IMR-90 (cell line): ENCODE results near the gene ECHS1. TPM values are rescaled to one million over a fixed set of nuclear protein-coding genes. Genes with fewer than 3 reads are reported as not detected.

Source experiments
- ATAC-seq: fragments of 200-7000 bp; cut with Tn5 transposase; 2 replicates; pipeline ENCODE4 v1.9.1; 2020; ENCODE audit warnings: low read depth, mild to moderate bottlenecking, moderate library complexity
- BruUV-seq: library from RNA; stranded (reverse); fragments of 400-500 nt; replicated peaks from 2 replicates; lab custom pipeline; 2021; lab: Mats Ljungman, UMichigan
- CTCF ChIA-PET: fragments of 300-600 bp; formaldehyde crosslinking; extraction: SDS; loops from one replicate; lab custom pipeline; 2021; ENCODE audit warnings: antibody characterized with exemption; lab: Yijun Ruan, JAX
- POLR2A ChIA-PET: fragments of 300-600 bp; sonication (Branson Sonifier 250); formaldehyde crosslinking; loops from one replicate; lab custom pipeline; 2022; ENCODE audit warnings: antibody characterized with exemption; ENCODE audit not compliant: unreplicated experiment; lab: Charles Lee
- DNase-seq: peaks from one replicate; pipeline ENCODE4 v3.0.0; 2013
- H2AFZ ChIP-seq: replicated peaks from 2 replicates; pipeline ENCODE3; 2013; ENCODE audit warnings: low read length, mild to moderate bottlenecking; ENCODE audit not compliant: poor library complexity
- H2AK5ac ChIP-seq: 2 replicates; pipeline ENCODE4 v1.6.1; 2013; ENCODE audit warnings: low read depth, low read length, inconsistent platforms
- H2AK9ac ChIP-seq: replicated peaks from 2 replicates; pipeline ENCODE3; 2013; ENCODE audit warnings: mild to moderate bottlenecking, low read depth, low read length, moderate library complexity; ENCODE audit not compliant: poor library complexity
- H2BK120ac ChIP-seq: 2 replicates; pipeline ENCODE4 v1.6.1; 2013; ENCODE audit warnings: low read depth, low read length, inconsistent platforms
- H2BK15ac ChIP-seq: 3 replicates; pipeline ENCODE4 v1.6.1; 2013; ENCODE audit warnings: low read depth, low read length, inconsistent platforms
- H2BK20ac ChIP-seq: 2 replicates; pipeline ENCODE4 v1.6.1; 2013; ENCODE audit warnings: low read depth, mild to moderate bottlenecking, inconsistent platforms, low read length, moderate library complexity
- H2BK5ac ChIP-seq: 2 replicates; pipeline ENCODE4 v1.6.1; 2013; ENCODE audit warnings: mild to moderate bottlenecking, low read depth, low read length, inconsistent platforms; ENCODE audit not compliant: poor library complexity, severe bottlenecking
- H3K14ac ChIP-seq: replicated peaks from 2 replicates; pipeline ENCODE4 v1.6.1; 2013; ENCODE audit warnings: low read depth, low read length, inconsistent platforms
- H3K18ac ChIP-seq: 2 replicates; pipeline ENCODE4 v1.6.1; 2013; ENCODE audit warnings: low read depth, low read length, control low read depth
- H3K23ac ChIP-seq: 2 replicates; pipeline ENCODE4 v1.6.1; 2013; ENCODE audit warnings: low read depth, low read length, inconsistent platforms
- H3K27ac ChIP-seq: 2 replicates; pipeline ENCODE4 v1.5.1; 2013; ENCODE audit warnings: mild to moderate bottlenecking, control low read depth, low read length; ENCODE audit not compliant: insufficient read depth
- H3K27me3 ChIP-seq: 2 replicates; pipeline ENCODE4 v1.6.1; 2013; ENCODE audit warnings: low read length; ENCODE audit not compliant: control insufficient read depth, insufficient read depth
- H3K36me3 ChIP-seq: 2 replicates; pipeline ENCODE4 v1.6.1; 2013; ENCODE audit warnings: low read length, mixed read lengths; ENCODE audit not compliant: control insufficient read depth, insufficient read depth
- H3K4ac ChIP-seq: 2 replicates; pipeline ENCODE4 v1.6.1; 2013; ENCODE audit warnings: low read depth, low read length, inconsistent platforms
- H3K4me1 ChIP-seq: 2 replicates; pipeline ENCODE4 v1.6.1; 2013; ENCODE audit warnings: low read length, mixed read lengths; ENCODE audit not compliant: control insufficient read depth, insufficient read depth
- H3K4me2 ChIP-seq: 2 replicates; pipeline ENCODE4 v1.6.1; 2013; ENCODE audit warnings: low read depth, mild to moderate bottlenecking, control low read depth, low read length, moderate library complexity
- H3K4me3 ChIP-seq: 2 replicates; pipeline ENCODE4 v1.5.1; 2013; ENCODE audit warnings: low read depth, mild to moderate bottlenecking, control low read depth, low read length, moderate library complexity; ENCODE audit not compliant: insufficient read depth
- H3K56ac ChIP-seq: 2 replicates; pipeline ENCODE4 v1.6.1; 2013; ENCODE audit warnings: low read length, inconsistent platforms; ENCODE audit not compliant: insufficient read depth; ENCODE audit errors: extremely low read depth
- H3K79me1 ChIP-seq, 2 experiments: 2 replicates each; pipeline ENCODE4 v1.6.1; 2013; ENCODE audit warnings: low read length in 2 of 2, inconsistent platforms in 1 of 2, low read depth in 1 of 2
- H3K9ac ChIP-seq: 2 replicates; pipeline ENCODE4 v1.6.1; 2013; ENCODE audit warnings: low read depth, low read length, control low read depth
- H3K9me1 ChIP-seq: 2 replicates; pipeline ENCODE4 v1.6.1; 2013; ENCODE audit warnings: low read length, inconsistent platforms; ENCODE audit not compliant: insufficient read depth
- H3K9me3 ChIP-seq: 2 replicates; pipeline ENCODE4 v1.6.1; 2013; ENCODE audit warnings: low read length; ENCODE audit not compliant: control insufficient read depth, insufficient read depth
- H4K20me1 ChIP-seq: 2 replicates; pipeline ENCODE4 v1.6.1; 2013; ENCODE audit warnings: low read length, inconsistent platforms; ENCODE audit not compliant: insufficient read depth
- H4K5ac ChIP-seq: 2 replicates; pipeline ENCODE4 v1.6.1; 2013; ENCODE audit warnings: mild to moderate bottlenecking, low read depth, low read length, control low read depth
- H4K8ac ChIP-seq, 2 experiments: 2 replicates each; pipeline ENCODE4 v1.6.1; 2013; ENCODE audit warnings: low read depth in 2 of 2, low read length in 2 of 2, control low read depth in 1 of 2, inconsistent platforms in 1 of 2
- H4K91ac ChIP-seq: 2 replicates; pipeline ENCODE4 v1.6.1; 2013; ENCODE audit warnings: low read depth, low read length, inconsistent platforms; ENCODE audit not compliant: insufficient read depth
- BHLHE40 ChIP-seq: fragments of 150-350 bp; IDR thresholded peaks from 2 replicates; pipeline ENCODE4 v1.6.1; 2016; ENCODE audit warnings: mild to moderate bottlenecking, low read depth, low read length
- CEBPB ChIP-seq: IDR thresholded peaks from 2 replicates; pipeline ENCODE4 v1.6.1; 2012; ENCODE audit warnings: low read depth, low read length, improper control_type of control experiment
- CHD1 ChIP-seq: IDR thresholded peaks from 2 replicates; pipeline ENCODE4 v1.6.1; 2012; ENCODE audit warnings: low read depth, low read length, improper control_type of control experiment
- CTCF ChIP-seq: conservative IDR thresholded peaks from 2 replicates; pipeline ENCODE4 v1.5.1; 2012; ENCODE audit warnings: mild to moderate bottlenecking, low read depth, low read length, improper control_type of control experiment
- ELK1 ChIP-seq: fragments of 150-350 bp; IDR thresholded peaks from 2 replicates; pipeline ENCODE4 v1.6.1; 2016; ENCODE audit warnings: low read depth, mild to moderate bottlenecking, low read length, moderate library complexity, borderline replicate concordance
- MAFK ChIP-seq: IDR thresholded peaks from 2 replicates; pipeline ENCODE4 v1.6.1; 2012; ENCODE audit warnings: low read depth, low read length, improper control_type of control experiment
- MAZ ChIP-seq: IDR thresholded peaks from 2 replicates; pipeline ENCODE4 v1.6.1; 2012; ENCODE audit warnings: low read depth, mild to moderate bottlenecking, low read length, improper control_type of control experiment, moderate library complexity, borderline replicate concordance
- MXI1 ChIP-seq: IDR thresholded peaks from 2 replicates; pipeline ENCODE4 v1.6.1; 2012; ENCODE audit warnings: low read depth, mild to moderate bottlenecking, low read length, moderate library complexity, borderline replicate concordance
- POLR2A ChIP-seq: IDR thresholded peaks from 2 replicates; pipeline ENCODE4 v1.6.1; 2012; ENCODE audit warnings: mild to moderate bottlenecking, low read depth, low read length
- RAD21 ChIP-seq: IDR thresholded peaks from 2 replicates; pipeline ENCODE4 v1.6.1; 2012; ENCODE audit warnings: low read length, improper control_type of control experiment
- RFX5 ChIP-seq: IDR thresholded peaks from 2 replicates; pipeline ENCODE4 v1.8.0; 2012; ENCODE audit warnings: low read depth, mild to moderate bottlenecking, low read length, moderate library complexity
- SMC3 ChIP-seq: fragments of 150-350 bp; IDR thresholded peaks from 2 replicates; pipeline ENCODE4 v1.6.1; 2016; ENCODE audit warnings: low read depth, mild to moderate bottlenecking, antibody characterized with exemption, low read length, moderate library complexity
- USF2 ChIP-seq: fragments of 150-350 bp; IDR thresholded peaks from 2 replicates; pipeline ENCODE4 v1.6.1; 2017; ENCODE audit warnings: mild to moderate bottlenecking, antibody characterized with exemption, low read length, low read depth
- WGBS, 2 experiments: methylation state at CpG; one replicate each; pipeline versions ENCODE4 v1.1.5 to v1.1.7; 2013; ENCODE audit warnings: missing lambda C conversion rate in 2 of 2; ENCODE audit not compliant: insufficient read length in 1 of 2; ENCODE audit errors: extremely low coverage in 2 of 2; 5-methylcytosine and 5-hydroxymethylcytosine counted together
- dilution Hi-C: fragments of 300-500 bp; cut with HindIII; formaldehyde crosslinking; loops from one replicate; pipeline ENCODE4 v1.14.3; 2018; ENCODE audit warnings: low sequenced_read_pairs; ENCODE audit not compliant: unreplicated experiment
- in situ Hi-C: fragments of 300-500 bp; cut with MboI; formaldehyde crosslinking; loops from 3 replicates; pipeline ENCODE4 v1.14.3; 2019; ENCODE audit warnings: low sequenced_read_pairs, inconsistent platforms, mixed read lengths
- intact Hi-C: fragments of 100-400 bp; cut with micrococcal nuclease; formaldehyde crosslinking; loops from 2 replicates; pipeline ENCODE4 v1.10.0; 2022
- polyA plus RNA-seq, 3 experiments: library from polyadenylated mRNA; depleted of rRNA; stranded (reverse); fragments of >200 nt; gene quantifications; 2 replicates each; pipeline ENCODE4 v1.2.3, GENCODE V29; 2012; ENCODE audit warnings: low replicate concordance in 1 of 3
- total RNA-seq: library from RNA; depleted of rRNA; stranded (reverse); fragments of >200 nt; gene quantifications from 2 replicates; pipeline ENCODE4 v1.2.3, GENCODE V29; 2012

ECHS1 gene
- total and polyA plus RNA-seq, 2 of the 4 experiments (the other 2 are of a cell fraction): 60.8 to 84.2 TPM

- Histone ChIP-seq H3K23ac (peak overlapping the region; percentile 89), H3K4me2 (peak overlapping the region; percentile 100), H3K9me3 (no peaks in the 10 kb centered on the region), H3K4ac (peak overlapping the region; percentile 78), H2AK9ac (peak overlapping the region; percentile 96), H4K8ac (peak overlapping the region; percentile 88 to 91), H3K9me1 (peaks cover 9% of the 10 kb centered on the region; the same call in 1 of the 2 replicates), H4K5ac (peak overlapping the region; percentile 77), H3K27me3 (no peaks in the 10 kb centered on the region), H3K9ac (peak overlapping the region; percentile 85), H4K20me1 (no peaks in the 10 kb centered on the region), H2AFZ (peak overlapping the region; percentile 94), H2BK20ac (no peak overlapping the region), H3K56ac (peak overlapping the region; percentile 86), H2BK5ac (peak overlapping the region; percentile 82), H3K14ac (peak overlapping the region; percentile 89), H2AK5ac (peak overlapping the region; percentile 82; the same call in 1 of the 2 replicates), H3K27ac (peak overlapping the region; percentile 81), H4K91ac (peak overlapping the region; percentile 85), H3K4me1 (peaks cover 4% of the 10 kb centered on the region; the same call in 1 of the 2 replicates), H3K18ac (no peak overlapping the region), H3K36me3 (peaks cover 26% of the 10 kb centered on the region), H3K4me3 (peak overlapping the region; percentile 97), H2BK120ac (0 out of 2 replicates have a peak overlapping the region, but pooled peaks have one; percentile 16), H2BK15ac (no peak overlapping the region), H3K79me1 (peaks cover 31 to 44% of the 10 kb centered on the region in 2 experiments)
- dilution Hi-C loops (no loop called here), intact Hi-C loops (no loop called here), in situ Hi-C loops (no loop called here)
- ChIA-PET CTCF (no interaction called here), POLR2A (no interaction called here)
- 61% methylated on average over 11 of the region's 21 CpGs; no CpG with 5 or more reads in 1 of the 2 experiments for WGBS, 2 experiments
- no peak for TF ChIP-seq BHLHE40
- no peak for TF ChIP-seq CHD1
- no peak for TF ChIP-seq RAD21
- TF ChIP-seq MAFK: no peak
- no peak for TF ChIP-seq ELK1
- TF ChIP-seq POLR2A: no peak
- no peak for TF ChIP-seq MXI1
- no peak for TF ChIP-seq CEBPB
- TF ChIP-seq SMC3: no peak
- no peak for TF ChIP-seq MAZ
- TF ChIP-seq CTCF: no peak
- TF ChIP-seq RFX5: no peak
- TF ChIP-seq USF2: no peak
- BruUV-seq: no TSS peak
- DNase-seq (no peak), ATAC-seq (no peak)
Measured at GRCh38 chr10:133394801-133395221, 21.7 kb upstream of the ECHS1 start.
